MM.1S (cell line): ENCODE data around the gene AUTS2.

Experiments
- DNase-seq: peaks from one replicate; pipeline ENCODE4 v3.0.0-alpha.2; 2015
- H2AFZ ChIP-seq: fragments of 300-600 bp; sonication (generic); 2 replicates; pipeline ENCODE4 v1.6.0; 2016; ENCODE audit warnings: antibody characterized with exemption, low read length
- H3F3A ChIP-seq: fragments of 300-600 bp; sonication (generic); 2 replicates; pipeline ENCODE4 v1.6.1; 2016; ENCODE audit warnings: mild to moderate bottlenecking, antibody characterized with exemption, low read length, moderate library complexity, mixed read lengths; ENCODE audit not compliant: insufficient read depth
- H3K27ac ChIP-seq: fragments of 300-600 bp; sonication (generic); 2 replicates; pipeline ENCODE4 v1.5.1; 2016; ENCODE audit warnings: mild to moderate bottlenecking, low read length
- H3K27me3 ChIP-seq: fragments of 300-600 bp; sonication (generic); replicated peaks from 2 replicates; pipeline ENCODE4 v1.6.0; 2016; ENCODE audit warnings: low read length; ENCODE audit not compliant: insufficient read depth
- H3K36me3 ChIP-seq: fragments of 300-600 bp; sonication (generic); replicated peaks from 2 replicates; pipeline ENCODE4 v1.6.1; 2016; ENCODE audit warnings: mild to moderate bottlenecking, low read length, mixed read lengths; ENCODE audit not compliant: insufficient read depth
- H3K4me1 ChIP-seq: fragments of 300-600 bp; sonication (generic); 2 replicates; pipeline ENCODE4 v1.6.1; 2016; ENCODE audit warnings: low read length, mixed read lengths
- H3K4me2 ChIP-seq: fragments of 300-600 bp; sonication (generic); 2 replicates; pipeline ENCODE4 v1.6.0; 2016; ENCODE audit warnings: low read depth, low read length
- H3K4me3 ChIP-seq: fragments of 300-600 bp; sonication (generic); 2 replicates; pipeline ENCODE4 v1.5.1; 2016; ENCODE audit warnings: low read length, mixed read lengths
- H3K79me2 ChIP-seq: fragments of 300-600 bp; sonication (generic); 2 replicates; pipeline ENCODE4 v1.6.1; 2016; ENCODE audit warnings: mixed run types, low read length, mixed read lengths
- H3K9ac ChIP-seq: fragments of 300-600 bp; sonication (generic); 2 replicates; pipeline ENCODE4 v1.6.1; 2016; ENCODE audit warnings: low read length, mixed read lengths
- H3K9me2 ChIP-seq: fragments of 300-600 bp; sonication (generic); replicated peaks from 2 replicates; pipeline ENCODE4 v1.6.1; 2016; ENCODE audit warnings: mild to moderate bottlenecking, low read length, mixed read lengths; ENCODE audit not compliant: insufficient read depth
- H3K9me3 ChIP-seq: fragments of 300-600 bp; sonication (generic); replicated peaks from 2 replicates; pipeline ENCODE4 v1.6.1; 2016; ENCODE audit warnings: mild to moderate bottlenecking, low read length, mixed read lengths; ENCODE audit not compliant: insufficient read depth
- H4K20me1 ChIP-seq: fragments of 300-600 bp; sonication (generic); 2 replicates; pipeline ENCODE4 v1.6.1; 2016; ENCODE audit warnings: mild to moderate bottlenecking, low read length, moderate library complexity, mixed read lengths; ENCODE audit not compliant: insufficient read depth
- EZH2 ChIP-seq: fragments of 300-600 bp; sonication (generic); optimal IDR thresholded peaks from 2 replicates; pipeline ENCODE3; 2017; ENCODE audit warnings: low read depth, mild to moderate bottlenecking, antibody characterized with exemption, low read length, mixed read lengths
- EZH2phosphoT487 ChIP-seq: fragments of 300-600 bp; sonication (generic); IDR thresholded peaks from 2 replicates; pipeline ENCODE4 v1.6.1; 2018; ENCODE audit warnings: antibody characterized with exemption, low read length
- TF ChIP-seq, protein P1 (sequence below): fragments of 300-600 bp; sonication (generic); IDR thresholded peaks from 2 replicates; pipeline ENCODE4 v1.5.1; 2016; ENCODE audit warnings: antibody characterized with exemption, low read length, mixed read lengths

The AUTS2 gene

DNA sequence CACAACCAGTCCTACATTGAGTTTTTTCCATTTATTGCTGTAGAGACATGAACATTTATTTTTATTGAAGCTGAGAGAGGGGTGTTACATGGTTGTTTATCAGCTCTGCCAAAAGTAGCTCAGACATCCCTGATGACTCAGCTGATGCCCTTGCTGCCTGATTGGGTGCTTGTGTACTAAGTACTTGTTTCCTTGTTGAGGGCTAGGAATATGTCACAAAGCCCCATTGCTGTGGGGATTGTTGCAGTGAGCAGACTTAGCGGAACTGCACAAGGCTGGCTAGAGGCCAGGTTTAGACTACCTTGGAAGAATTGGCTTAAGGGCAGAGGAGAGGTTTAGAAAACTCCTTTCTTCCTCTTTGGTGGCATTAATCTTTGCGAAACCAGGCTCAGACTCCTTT lies 110.6 kb downstream of the AUTS2 start:
- Histone ChIP-seq H3K27ac (no peak overlapping the region), H3K79me2 (no peaks in the 10 kb centered on the region), H3K9me3 (no peaks in the 10 kb centered on the region), H3K9ac (no peak overlapping the region), H3K4me2 (no peak overlapping the region), H2AFZ (no peak overlapping the region), H3F3A (no peaks in the 10 kb centered on the region), H4K20me1 (no peaks in the 10 kb centered on the region), H3K36me3 (no peaks in the 10 kb centered on the region), H3K4me3 (no peak overlapping the region), H3K4me1 (no peaks in the 10 kb centered on the region), H3K9me2 (no peaks in the 10 kb centered on the region), H3K27me3 (no peaks in the 10 kb centered on the region)
- no peak for DNase-seq
- TF ChIP-seq EZH2 (no peak), EZH2phosphoT487 (no peak)
- TF ChIP-seq, protein P1, sequence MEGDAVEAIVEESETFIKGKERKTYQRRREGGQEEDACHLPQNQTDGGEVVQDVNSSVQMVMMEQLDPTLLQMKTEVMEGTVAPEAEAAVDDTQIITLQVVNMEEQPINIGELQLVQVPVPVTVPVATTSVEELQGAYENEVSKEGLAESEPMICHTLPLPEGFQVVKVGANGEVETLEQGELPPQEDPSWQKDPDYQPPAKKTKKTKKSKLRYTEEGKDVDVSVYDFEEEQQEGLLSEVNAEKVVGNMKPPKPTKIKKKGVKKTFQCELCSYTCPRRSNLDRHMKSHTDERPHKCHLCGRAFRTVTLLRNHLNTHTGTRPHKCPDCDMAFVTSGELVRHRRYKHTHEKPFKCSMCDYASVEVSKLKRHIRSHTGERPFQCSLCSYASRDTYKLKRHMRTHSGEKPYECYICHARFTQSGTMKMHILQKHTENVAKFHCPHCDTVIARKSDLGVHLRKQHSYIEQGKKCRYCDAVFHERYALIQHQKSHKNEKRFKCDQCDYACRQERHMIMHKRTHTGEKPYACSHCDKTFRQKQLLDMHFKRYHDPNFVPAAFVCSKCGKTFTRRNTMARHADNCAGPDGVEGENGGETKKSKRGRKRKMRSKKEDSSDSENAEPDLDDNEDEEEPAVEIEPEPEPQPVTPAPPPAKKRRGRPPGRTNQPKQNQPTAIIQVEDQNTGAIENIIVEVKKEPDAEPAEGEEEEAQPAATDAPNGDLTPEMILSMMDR: no peak

DNA sequence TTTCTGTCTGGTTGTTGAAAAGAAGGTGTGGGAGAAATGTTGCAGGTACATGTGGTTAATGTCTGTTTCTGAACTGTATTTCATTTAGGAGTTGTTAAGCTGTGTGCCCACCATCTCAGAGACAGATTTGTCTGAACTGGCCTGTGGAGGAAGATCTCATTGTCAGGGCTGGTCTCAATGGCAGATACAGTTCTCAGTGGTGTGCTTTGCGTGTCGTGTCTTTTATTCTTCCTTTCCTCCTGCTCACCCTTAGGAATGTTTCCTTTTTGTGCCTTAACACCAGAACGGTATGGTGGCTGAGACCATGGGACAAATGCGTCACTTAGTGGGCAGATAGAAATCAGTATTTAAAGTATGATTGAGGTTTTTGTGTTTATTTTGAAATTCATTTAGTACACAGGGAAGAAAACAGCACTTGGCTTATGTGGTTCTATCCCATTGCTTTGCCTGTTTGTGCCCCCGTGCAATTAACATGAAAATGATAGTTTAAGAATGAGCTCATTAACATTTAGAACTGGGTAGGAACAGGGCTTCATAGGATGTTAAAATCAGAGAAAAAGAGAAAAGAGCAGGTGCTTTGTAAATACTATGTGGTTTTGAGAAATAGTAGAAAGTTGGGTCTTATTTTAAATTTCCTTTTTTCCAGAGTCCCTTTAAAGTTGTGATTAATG lies 112.6 kb downstream of the AUTS2 start:
- H3K9ac ChIP-seq: no peak overlapping the region
- H3K79me2 ChIP-seq: no peaks in the 10 kb centered on the region
- no peak overlapping the region for H3K4me3 ChIP-seq
- H2AFZ ChIP-seq: no peak overlapping the region
- no peaks in the 10 kb centered on the region for H3K4me1 ChIP-seq
- H3K4me2 ChIP-seq: no peak overlapping the region
- no peaks in the 10 kb centered on the region for H3K36me3 ChIP-seq
- H4K20me1 ChIP-seq: no peaks in the 10 kb centered on the region
- H3F3A ChIP-seq: no peaks in the 10 kb centered on the region
- no peak for DNase-seq
- no peak for TF ChIP-seq EZH2phosphoT487
- TF ChIP-seq, protein P1: no peak
- no peak for TF ChIP-seq EZH2
- H3K9me2 ChIP-seq: no peaks in the 10 kb centered on the region
- no peaks in the 10 kb centered on the region for H3K27me3 ChIP-seq
- no peaks in the 10 kb centered on the region for H3K9me3 ChIP-seq
- H3K27ac ChIP-seq: no peak overlapping the region

DNA sequence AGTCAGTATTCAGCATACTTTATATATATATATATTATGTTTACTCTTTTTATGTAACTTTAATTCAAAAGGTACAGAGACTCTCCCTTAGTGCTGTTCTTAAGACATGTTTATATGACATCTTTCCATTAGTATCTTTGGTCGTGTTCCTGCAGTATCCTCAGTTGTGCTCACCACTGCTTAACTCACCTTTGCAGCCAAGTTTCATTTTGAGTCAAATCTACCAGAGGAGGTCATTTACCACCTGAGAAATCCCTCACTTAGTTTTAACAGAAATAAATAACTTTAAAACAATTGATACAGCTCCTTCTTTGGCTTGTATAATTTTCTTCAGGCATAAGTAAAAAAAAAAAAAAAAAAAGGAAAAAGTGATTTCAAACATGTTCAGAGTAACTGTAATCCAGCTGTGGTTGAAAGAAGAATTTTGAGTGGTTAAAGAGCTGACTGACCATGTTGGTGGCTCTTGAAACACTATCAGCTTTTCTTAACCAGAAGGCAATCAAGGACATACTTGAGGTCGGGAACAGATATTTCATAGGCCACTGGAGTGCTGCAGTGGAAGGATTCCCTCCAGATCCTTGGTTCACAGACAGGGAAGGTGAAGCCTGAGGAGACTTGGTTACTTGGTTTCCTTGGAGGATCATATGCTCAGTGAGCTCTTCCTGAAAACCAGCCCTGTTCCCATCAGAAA lies 116.8 kb downstream of the AUTS2 start:
- no peaks in the 10 kb centered on the region for H3K9me3 ChIP-seq
- no peaks in the 10 kb centered on the region for H3K9me2 ChIP-seq
- H3K4me2 ChIP-seq: no peak overlapping the region
- H2AFZ ChIP-seq: no peak overlapping the region
- H3K27me3 ChIP-seq: no peaks in the 10 kb centered on the region
- no peak overlapping the region for H3K9ac ChIP-seq
- TF ChIP-seq EZH2 (no peak), EZH2phosphoT487 (no peak)
- TF ChIP-seq, protein P1: no peak
- no peak overlapping the region for H3K27ac ChIP-seq
- H3K4me3 ChIP-seq: no peak overlapping the region
- no peaks in the 10 kb centered on the region for H4K20me1 ChIP-seq
- H3K4me1 ChIP-seq: no peaks in the 10 kb centered on the region
- H3K36me3 ChIP-seq: no peaks in the 10 kb centered on the region
- no peaks in the 10 kb centered on the region for H3F3A ChIP-seq
- H3K79me2 ChIP-seq: no peaks in the 10 kb centered on the region
- DNase-seq: no peak
